Suprapubic skin (tissue), 4 donors: ENCODE data around the gene CADM1. TPM values are rescaled to one million over a fixed set of nuclear protein-coding genes. Genes with fewer than 3 reads are reported as not detected.

Source experiments
- DNase-seq, 2 donors: peaks; one replicate each; pipeline ENCODE4 v3.0.0-alpha.2; 2019; ENCODE audit warnings: low spot score in 2 of 2
- H3K27ac ChIP-seq: fragments of 200-600 bp; sonication (generic); one replicate; pipeline ENCODE4 v1.5.1; 2019
- H3K27me3 ChIP-seq: fragments of 200-600 bp; sonication (generic); one replicate; pipeline ENCODE4 v1.5.1; 2019
- H3K36me3 ChIP-seq: fragments of 200-600 bp; sonication (generic); one replicate; pipeline ENCODE4 v1.5.1; 2019
- H3K4me1 ChIP-seq: fragments of 200-600 bp; sonication (generic); one replicate; pipeline ENCODE4 v1.5.1; 2019
- H3K4me3 ChIP-seq: fragments of 200-600 bp; sonication (generic); one replicate; pipeline ENCODE4 v1.5.1; 2019; ENCODE audit warnings: mild to moderate bottlenecking
- H3K9me3 ChIP-seq: fragments of 200-600 bp; sonication (generic); one replicate; pipeline ENCODE4 v1.5.1; 2019
- EP300 ChIP-seq: sonication (generic); formaldehyde crosslinking; IDR thresholded peaks from one replicate; pipeline ENCODE4 v1.6.1; 2017; ENCODE audit warnings: antibody characterized with exemption
- POLR2A ChIP-seq, 2 donors: fragments of 450-650 bp; IDR thresholded peaks; one replicate each; pipeline ENCODE4 v1.6.1; 2017; ENCODE audit warnings: antibody characterized with exemption in 2 of 2, mild to moderate bottlenecking in 2 of 2, moderate library complexity in 2 of 2
- POLR2AphosphoS5 ChIP-seq, 3 donors: sonication (generic); formaldehyde crosslinking; IDR thresholded peaks; one replicate each; pipeline ENCODE4 v1.6.1; 2017; ENCODE audit warnings: antibody characterized with exemption in 3 of 3
- WGBS: methylation state at CpG from one replicate; pipeline ENCODE4 v1.1.5; 2018; 5-methylcytosine and 5-hydroxymethylcytosine counted together
- total RNA-seq, 4 donors: library from RNA; depleted of rRNA; stranded (reverse); fragments of >200 nt; gene quantifications; one replicate each; pipeline ENCODE4 v1.1.0, GENCODE V29; 2016
- TF ChIP-seq, protein P1 (sequence below), 2 donors: fragments of 200-600 bp in 1 of 2; fragments of 450-650 bp in 1 of 2; sonication (generic) in 1 of 2; IDR thresholded peaks; one replicate each; pipeline ENCODE4 v1.5.1; 2016 to 2019; ENCODE audit warnings: antibody characterized with exemption in 2 of 2, mild to moderate bottlenecking in 1 of 2, moderate library complexity in 1 of 2

Gene CADM1
- total RNA-seq, 4 donors from 2014 or later, result 13.3 to 26.2 (median 15.3) TPM

GRCh38 chr11:115439969-115440540 lies 64.2 kb downstream of the CADM1 start:
- no peaks in the 10 kb centered on the region for H3K36me3 ChIP-seq
- H3K9me3 ChIP-seq, result no peaks in the 10 kb centered on the region
- H3K4me1 ChIP-seq, result no peaks in the 10 kb centered on the region
- H3K27me3 ChIP-seq, result no peaks in the 10 kb centered on the region
- WGBS, result 56% methylated on average over 5 of the region's 5 CpGs
- TF ChIP-seq POLR2A (IDR thresholded peaks at IDR 0.05) (no peak), POLR2AphosphoS5 (IDR thresholded peaks at IDR 0.05) (no peak), EP300 (no peak)
- TF ChIP-seq, protein P1, sequence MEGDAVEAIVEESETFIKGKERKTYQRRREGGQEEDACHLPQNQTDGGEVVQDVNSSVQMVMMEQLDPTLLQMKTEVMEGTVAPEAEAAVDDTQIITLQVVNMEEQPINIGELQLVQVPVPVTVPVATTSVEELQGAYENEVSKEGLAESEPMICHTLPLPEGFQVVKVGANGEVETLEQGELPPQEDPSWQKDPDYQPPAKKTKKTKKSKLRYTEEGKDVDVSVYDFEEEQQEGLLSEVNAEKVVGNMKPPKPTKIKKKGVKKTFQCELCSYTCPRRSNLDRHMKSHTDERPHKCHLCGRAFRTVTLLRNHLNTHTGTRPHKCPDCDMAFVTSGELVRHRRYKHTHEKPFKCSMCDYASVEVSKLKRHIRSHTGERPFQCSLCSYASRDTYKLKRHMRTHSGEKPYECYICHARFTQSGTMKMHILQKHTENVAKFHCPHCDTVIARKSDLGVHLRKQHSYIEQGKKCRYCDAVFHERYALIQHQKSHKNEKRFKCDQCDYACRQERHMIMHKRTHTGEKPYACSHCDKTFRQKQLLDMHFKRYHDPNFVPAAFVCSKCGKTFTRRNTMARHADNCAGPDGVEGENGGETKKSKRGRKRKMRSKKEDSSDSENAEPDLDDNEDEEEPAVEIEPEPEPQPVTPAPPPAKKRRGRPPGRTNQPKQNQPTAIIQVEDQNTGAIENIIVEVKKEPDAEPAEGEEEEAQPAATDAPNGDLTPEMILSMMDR (IDR thresholded peaks at IDR 0.05), result no peak
- no peak overlapping the region for H3K4me3 ChIP-seq
- no peak for DNase-seq
- H3K27ac ChIP-seq, result no peak overlapping the region

GRCh38 chr11:115439385-115439784 lies 64.8 kb downstream of the CADM1 start:
- 48% methylated on average over 3 of the region's 3 CpGs for WGBS
- H3K27ac ChIP-seq, result no peak overlapping the region
- H3K4me1 ChIP-seq, result no peaks in the 10 kb centered on the region
- DNase-seq, result no peak
- H3K27me3 ChIP-seq, result no peaks in the 10 kb centered on the region
- no peaks in the 10 kb centered on the region for H3K36me3 ChIP-seq
- no peak overlapping the region for H3K4me3 ChIP-seq
- no peaks in the 10 kb centered on the region for H3K9me3 ChIP-seq
- TF ChIP-seq, protein P1 (IDR thresholded peaks at IDR 0.05), result no peak
- TF ChIP-seq POLR2AphosphoS5 (IDR thresholded peaks at IDR 0.05) (no peak), POLR2A (IDR thresholded peaks at IDR 0.05) (no peak), EP300 (no peak)

DNA sequence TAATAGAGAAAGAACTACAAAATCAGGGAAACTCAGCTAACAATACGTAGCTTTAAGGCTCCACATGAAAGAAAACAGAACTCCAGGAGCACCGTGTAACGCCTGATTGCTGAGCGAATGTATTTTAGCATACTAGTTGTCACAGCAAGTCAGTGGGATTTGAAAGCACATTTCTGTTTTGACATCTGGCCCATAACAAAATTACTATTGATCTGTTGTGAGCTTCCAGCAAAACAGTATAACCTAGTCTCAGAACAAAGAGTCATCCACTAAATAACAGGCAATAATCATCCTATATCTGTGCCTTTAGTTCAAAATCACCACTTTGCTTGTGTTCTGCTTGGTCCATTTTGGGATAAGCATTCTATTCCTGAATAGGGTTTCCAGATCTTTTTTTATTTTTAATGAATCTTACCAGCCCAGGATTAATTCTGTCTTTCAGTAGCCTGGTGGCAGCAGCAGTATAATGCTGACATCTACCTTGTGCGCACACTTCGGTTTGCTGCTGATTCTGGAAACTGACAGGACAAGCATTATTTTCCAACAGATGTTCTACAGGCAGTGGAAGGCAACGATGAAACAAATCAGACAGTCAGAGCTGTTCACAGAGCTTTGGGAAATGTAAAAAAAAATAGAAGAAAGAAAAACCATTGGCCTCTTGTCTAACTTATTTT lies 66.2 kb downstream of the CADM1 start:
- Histone ChIP-seq H3K27ac (no peak overlapping the region), H3K9me3 (no peaks in the 10 kb centered on the region), H3K4me1 (no peaks in the 10 kb centered on the region), H3K36me3 (no peaks in the 10 kb centered on the region), H3K27me3 (no peaks in the 10 kb centered on the region), H3K4me3 (no peak overlapping the region)
- no peak for TF ChIP-seq POLR2A (IDR thresholded peaks at IDR 0.05)
- TF ChIP-seq, protein P1 (IDR thresholded peaks at IDR 0.05), result no peak
- TF ChIP-seq EP300, result no peak
- no peak for TF ChIP-seq POLR2AphosphoS5 (IDR thresholded peaks at IDR 0.05)
- DNase-seq, result no peak
- 87% methylated on average over 7 of the region's 7 CpGs for WGBS

DNA sequence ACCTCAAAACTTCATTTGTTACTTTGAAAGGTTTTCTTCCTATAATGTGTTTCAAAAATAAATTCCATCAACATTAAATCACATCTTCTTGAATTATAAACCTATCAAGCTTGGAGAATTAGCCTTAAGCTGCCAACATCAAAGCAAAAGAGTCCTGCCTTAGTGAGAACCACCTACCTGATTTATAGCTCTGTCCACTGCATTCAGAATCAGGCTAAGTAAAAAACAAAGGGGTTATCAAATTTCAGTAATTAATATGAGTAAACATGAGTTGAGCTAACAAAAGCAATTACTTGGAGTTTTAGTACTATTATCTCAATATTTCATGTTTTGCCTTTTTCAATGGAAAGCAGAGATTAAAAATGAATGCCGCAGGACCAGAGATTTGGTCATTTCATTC lies 73.9 kb downstream of the CADM1 start:
- Histone ChIP-seq H3K36me3 (no peaks in the 10 kb centered on the region), H3K4me3 (no peak overlapping the region), H3K4me1 (no peaks in the 10 kb centered on the region), H3K27me3 (no peaks in the 10 kb centered on the region), H3K9me3 (no peaks in the 10 kb centered on the region), H3K27ac (no peak overlapping the region)
- TF ChIP-seq EP300 (no peak), POLR2AphosphoS5 (IDR thresholded peaks at IDR 0.05) (no peak), POLR2A (IDR thresholded peaks at IDR 0.05) (no peak)
- TF ChIP-seq, protein P1 (IDR thresholded peaks at IDR 0.05), result no peak
- DNase-seq, result no peak
- 100% methylated on average over 1 of the region's 1 CpG for WGBS

- DNase-seq, result no peak
- Histone ChIP-seq H3K27me3 (no peaks in the 10 kb centered on the region), H3K36me3 (no peaks in the 10 kb centered on the region), H3K4me1 (no peaks in the 10 kb centered on the region), H3K27ac (no peak overlapping the region), H3K4me3 (no peak overlapping the region), H3K9me3 (no peaks in the 10 kb centered on the region)
- TF ChIP-seq EP300, result no peak
Measured at GRCh38 chr11:115428306-115428705, 75.9 kb downstream of the CADM1 start.
